Cardiac fibroblast (primary cell): Measurements from ENCODE around the gene DNAH9.
"Not testable (repeated sequence)": the region's sequence is repeated elsewhere in the genome, so short reads cannot be mapped to it uniquely, and the experiment has no call there.

Source experiments
- DNase-seq, 2 donors: peaks; one replicate each; pipeline versions ENCODE4 v3.0.0 to v3.0.0-alpha.2; 2010; ENCODE audit warnings: low read depth in 2 of 2
- H3K4me3 ChIP-seq, 2 donors: replicated peaks in 1 of 2; 1 replicate in 1 of 2; 2 replicates in 1 of 2; pipeline ENCODE4 v1.5.1; 2011; ENCODE audit warnings: low read depth in 2 of 2, low read length in 2 of 2, mild to moderate bottlenecking in 2 of 2, moderate library complexity in 1 of 2
- CTCF ChIP-seq: IDR thresholded peaks from one replicate; pipeline ENCODE4 v1.5.1; 2011; ENCODE audit warnings: low read depth, mild to moderate bottlenecking, low read length, inconsistent platforms

DNAH9 gene

GRCh38 chr17:11969565-11969964, 371.3 kb downstream of the DNAH9 start:
- no peak for DNase-seq
- H3K4me3 ChIP-seq: no peak overlapping the region
- no peak for TF ChIP-seq CTCF

- not testable (repeated sequence) for DNase-seq, H3K4me3 ChIP-seq
These were observed 374.5 kb downstream of the DNAH9 start for GRCh38 chr17:11972741-11973140.

- DNase-seq: no peak
- no peak for TF ChIP-seq CTCF
- H3K4me3 ChIP-seq: no peak overlapping the region
These were observed 381.5 kb downstream of the DNAH9 start for GRCh38 chr17:11979795-11980194.

- TF ChIP-seq CTCF: peak; percentile 38
- peak; percentile 26 to 37 for DNase-seq
- H3K4me3 ChIP-seq: no peak overlapping the region
These were observed 382.5 kb downstream of the DNAH9 start for GRCh38 chr17:11980813-11981212.

GRCh38 chr17:11981862-11982261, 383.6 kb downstream of the DNAH9 start:
- H3K4me3 ChIP-seq: no peak overlapping the region
- TF ChIP-seq CTCF: no peak
- no peak for DNase-seq

- no peak for TF ChIP-seq CTCF
- no peak for DNase-seq
These were observed 388.1 kb downstream of the DNAH9 start for GRCh38 chr17:11986179-11986941.

GRCh38 chr17:11986942-11987329, 388.7 kb downstream of the DNAH9 start:
- DNase-seq: peak; percentile 73 to 75
- no peak overlapping the region for H3K4me3 ChIP-seq
- peak; percentile 47 for TF ChIP-seq CTCF

More at GRCh38 chr17:11986179-11986941, 388.1 kb downstream of the DNAH9 start:
- H3K4me3 ChIP-seq: no peak overlapping the region
